ENCODE data around the gene CDKN1C.
A peak's percentile ranks its signal among the peaks of the same experiment; 100 is the strongest.

The CDKN1C gene

DNA sequence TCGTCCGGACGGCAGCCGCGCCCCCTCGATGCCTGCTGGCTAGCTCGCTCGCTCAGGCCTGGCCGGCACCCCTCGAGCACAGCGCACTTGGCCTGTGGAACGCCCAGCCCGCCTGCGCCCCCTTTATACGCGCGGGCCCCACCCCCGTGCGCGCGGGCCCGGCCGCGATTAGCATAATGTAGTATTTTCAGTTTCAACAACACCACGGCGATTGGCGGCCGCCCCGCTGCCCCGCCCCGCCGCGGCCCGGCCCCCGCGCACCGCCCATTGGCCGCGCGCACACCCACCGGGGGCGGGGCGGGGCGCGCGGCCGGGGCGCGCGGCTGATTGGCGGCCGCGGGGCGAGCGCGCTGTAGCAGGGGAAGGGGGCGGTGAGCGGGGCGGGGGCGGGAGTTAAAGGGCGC lies at the start of gene CDKN1C:
Gene CDKN1C (minus strand): TSS at position 98 of the 404 bp plus-strand sequence. CDS start 319 bp downstream, outside the sequence.
- DNase-seq: peak; percentile 12

DNA sequence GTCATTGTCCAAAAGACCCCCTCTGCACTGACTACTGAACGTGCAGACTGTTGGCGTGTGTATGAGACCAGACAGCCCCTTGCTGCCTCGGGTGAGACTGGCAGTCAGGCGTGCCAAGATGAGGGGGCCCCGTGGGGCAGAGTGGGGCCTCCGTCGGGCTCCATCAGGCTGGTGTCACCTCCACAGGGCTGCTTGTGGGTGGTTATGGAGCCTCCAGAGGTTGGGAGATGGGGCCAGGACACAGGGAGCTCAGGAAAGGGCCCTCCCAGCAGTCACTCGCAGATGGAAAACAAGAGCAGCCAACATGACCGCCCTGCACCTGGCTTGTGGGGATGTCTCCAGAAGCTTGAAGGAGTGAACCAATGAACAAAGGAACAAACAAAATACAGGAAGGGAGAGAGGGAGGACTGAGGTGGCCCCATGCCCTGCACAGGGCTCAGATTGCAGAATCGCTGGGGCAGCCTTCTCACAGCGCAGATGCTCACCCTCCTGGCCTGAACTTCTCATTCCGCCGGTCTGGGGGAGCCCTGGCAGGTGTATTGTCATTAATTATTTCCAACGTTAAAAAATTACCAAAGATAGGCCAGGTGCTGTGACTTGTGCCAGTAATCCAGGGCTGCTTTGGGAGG lies 49.1 kb upstream of the CDKN1C start:
- no peak for DNase-seq

DNA sequence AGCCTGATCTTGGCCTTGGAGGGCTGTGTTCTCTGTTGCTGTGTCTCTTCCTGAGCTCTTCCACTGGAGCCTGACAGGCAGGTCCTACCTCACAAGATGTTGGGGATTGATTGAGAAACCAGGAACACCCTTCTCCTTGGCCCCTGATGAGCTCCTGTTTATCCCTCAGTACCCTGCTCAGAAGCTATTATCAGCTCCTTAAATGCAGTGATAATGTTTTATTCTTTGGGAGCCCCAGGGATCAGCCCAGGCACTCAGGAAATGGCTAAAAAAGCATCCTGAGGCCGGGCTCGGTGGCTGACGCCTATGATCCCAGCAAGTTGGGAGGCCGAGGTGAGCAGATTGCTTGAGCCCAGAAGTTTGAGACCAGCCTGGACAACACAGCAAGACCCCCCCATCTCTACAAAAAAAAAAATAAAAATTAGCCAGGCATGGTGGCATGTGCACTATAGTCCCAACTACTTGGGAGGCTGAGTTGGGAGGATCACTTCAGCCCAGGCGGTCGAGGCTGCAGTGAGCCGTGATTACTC lies 48.5 kb upstream of the CDKN1C start:
- DNase-seq: no peak

DNA sequence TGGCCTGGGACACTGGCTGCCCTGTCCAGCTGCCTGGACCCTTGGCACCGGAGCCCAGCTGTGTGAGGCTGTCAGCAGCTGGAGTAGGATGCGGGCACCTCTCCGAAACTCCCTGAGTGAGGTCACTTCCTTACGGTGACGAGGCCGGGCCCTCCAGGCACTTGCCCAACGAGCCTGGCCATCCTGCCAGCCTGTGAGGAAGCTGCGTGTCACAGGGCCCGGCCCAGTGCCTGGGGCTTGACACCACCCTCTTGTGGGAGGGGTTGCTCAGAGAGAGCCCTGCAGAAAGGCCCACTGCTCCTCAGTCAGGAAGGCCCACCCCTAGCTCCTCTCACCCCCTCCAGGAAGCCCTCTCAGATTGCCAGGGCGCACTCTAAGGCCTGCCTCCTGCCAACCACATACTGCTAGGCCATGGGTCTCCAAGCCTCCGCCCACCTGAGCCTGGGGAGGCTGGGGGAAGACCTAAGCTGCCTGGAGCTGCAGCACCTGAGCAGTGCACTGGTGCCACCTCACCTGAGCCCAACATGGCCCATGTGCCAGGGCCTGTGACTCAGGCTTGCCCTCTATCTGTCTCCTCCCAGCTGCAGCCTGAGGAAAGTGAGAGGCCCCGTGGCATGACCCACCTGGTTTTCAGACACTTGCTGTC lies 47.9 kb upstream of the CDKN1C start:
- DNase-seq: no peak

DNA sequence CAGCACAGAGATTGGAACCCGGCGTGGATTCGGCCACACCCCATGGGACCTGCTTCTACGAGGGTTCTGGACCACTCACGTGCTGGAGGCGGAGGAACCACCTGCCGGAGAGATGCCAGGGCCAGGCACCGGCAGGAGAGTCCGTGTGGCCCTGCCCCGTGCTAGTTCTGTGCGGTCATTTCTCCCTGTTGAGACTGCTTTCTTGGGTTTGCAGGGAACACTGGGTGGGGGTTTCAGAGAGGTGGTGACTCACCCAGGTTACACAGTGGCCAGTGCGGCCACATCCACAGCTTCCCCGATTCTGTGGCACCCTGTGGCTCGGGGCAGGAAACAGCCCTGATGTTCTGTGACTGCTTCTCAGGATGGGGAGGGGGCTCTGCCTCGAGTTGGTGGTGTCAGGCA lies 47.3 kb upstream of the CDKN1C start:
- DNase-seq: no peak

DNA sequence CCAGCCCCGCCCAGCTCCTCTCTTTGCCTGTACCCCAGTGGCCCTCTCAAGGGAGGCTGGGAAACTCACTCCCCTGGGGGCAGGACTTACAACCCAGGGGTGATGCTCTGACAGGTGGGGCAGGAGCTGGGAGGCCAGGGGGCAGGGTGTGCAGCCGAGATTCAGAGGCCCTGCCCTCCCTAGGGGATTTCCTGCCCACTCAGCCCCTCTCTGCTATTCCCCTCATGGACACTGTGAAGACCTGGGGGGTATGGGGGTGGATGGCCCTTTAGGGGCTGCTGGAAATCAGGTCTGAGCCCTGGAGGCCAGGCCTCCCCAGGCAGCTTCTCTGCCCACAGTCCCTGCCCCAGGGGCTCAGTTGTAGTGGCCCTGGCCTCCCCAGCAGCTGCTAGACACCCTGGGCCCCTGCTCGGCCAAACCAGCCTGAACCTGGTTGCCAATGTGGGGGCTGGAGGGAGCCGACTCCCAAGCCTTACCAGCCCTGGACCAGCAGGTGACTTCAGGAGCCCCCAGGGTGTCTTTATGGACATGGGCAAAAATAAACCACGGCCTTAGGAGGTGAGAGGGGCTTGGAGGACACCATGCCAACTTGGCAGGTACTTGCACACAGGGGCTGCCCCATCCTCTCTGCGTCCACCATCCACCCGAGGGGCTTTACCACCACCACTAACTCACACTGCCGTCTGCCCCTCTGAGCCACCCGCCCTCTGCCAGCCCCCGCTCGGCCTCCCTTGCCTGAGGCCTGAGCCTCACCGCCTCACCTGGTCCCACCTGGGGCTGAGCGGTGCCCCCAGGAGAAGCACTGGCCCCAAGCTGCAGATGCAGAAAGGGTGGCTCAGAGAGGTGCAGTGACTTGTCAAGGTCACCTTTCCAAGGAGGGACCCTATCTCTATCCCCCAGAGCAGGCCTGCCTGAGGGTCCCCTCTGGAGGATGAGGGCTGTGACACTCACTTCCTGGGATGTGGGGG lies 46.5 kb upstream of the CDKN1C start:
- DNase-seq: no peak

DNA sequence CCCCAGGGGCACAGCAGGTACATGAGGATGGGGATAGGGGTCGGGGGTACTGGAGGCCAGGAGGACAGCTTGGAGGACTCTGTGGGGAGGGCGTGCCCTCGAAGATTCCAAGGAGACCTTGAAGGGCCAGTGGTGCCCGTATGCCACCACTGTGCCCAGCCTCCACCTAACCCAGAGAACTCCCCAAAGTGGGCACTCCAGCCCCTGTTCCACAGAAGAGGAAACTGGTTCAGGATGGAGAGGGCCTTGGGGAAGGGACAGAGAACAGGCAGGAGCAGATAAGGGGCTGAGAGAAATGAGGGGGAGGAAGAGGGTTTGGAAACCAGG lies 45.8 kb upstream of the CDKN1C start:
- DNase-seq: no peak

DNA sequence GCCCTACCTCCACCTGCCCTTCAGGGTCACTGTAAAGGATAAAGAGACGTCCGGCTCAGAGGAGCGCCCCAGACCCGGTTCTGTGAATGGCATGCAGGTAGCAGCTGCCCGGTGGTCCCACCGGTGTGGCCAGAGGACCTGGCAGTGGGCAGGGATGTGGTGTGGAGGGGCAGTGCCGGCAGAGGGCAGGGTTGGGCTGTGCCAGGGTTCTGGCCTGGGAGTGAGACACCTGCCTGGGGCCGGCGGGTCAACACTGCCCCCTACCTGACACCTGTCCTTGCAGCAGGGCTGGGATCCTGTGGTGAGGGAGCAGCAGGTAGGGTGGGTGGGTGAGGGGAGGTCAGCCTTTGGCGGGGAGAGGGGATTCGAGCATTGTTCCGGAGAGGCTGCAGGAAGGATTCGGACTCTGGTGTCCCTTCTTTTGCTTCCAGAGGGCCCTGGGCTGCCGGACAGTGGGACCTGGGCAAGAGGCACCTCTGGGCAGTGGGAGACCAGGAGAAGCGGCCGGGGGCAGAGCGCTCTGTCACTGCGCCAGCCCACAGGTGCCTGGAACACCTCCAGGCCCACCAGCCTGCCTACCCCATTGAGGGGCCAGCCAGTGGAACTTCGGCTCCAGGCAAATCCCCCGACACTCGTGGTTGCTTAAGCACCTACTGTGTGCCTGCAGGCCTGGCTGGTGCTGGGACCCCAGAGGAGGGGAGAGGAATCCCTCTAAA lies 45.3 kb upstream of the CDKN1C start:
- no peak for DNase-seq

DNA sequence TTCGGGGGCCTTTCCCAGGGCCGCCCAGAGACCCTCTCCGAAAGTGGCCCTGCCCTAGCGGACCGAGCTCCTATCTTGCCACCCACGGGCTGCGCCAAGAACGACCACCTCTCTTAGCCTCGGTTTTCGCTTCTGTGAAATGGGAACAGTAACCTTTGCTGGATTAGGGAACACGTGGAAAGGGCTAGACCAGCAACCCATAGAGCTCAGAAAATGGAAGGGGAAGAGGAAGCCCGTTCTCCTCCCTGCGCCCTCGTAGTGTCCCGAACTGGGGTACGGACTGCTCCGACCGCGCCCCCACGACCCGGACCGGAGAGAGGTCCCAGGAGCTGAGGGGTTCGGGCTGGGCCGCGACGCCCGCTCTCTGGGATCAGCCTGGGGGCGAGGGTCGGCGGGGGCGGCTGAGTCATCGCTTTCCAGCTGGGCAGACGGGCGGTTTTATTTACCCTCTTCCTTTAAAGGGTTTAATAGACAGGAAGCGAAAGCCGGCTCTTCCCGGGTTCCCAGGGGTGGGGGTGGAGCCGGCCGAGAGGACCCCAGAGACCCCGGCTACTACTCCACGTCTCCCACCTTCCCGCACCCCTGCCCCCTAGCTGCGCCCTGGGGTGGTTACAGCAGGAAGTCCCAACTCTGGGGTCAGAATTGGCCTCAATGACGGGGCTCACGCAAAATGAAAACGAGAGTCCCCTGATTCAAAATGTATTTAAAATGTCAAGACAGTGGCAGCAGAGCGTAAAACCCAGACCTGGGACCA lies 44.6 kb upstream of the CDKN1C start:
- no peak for DNase-seq

DNA sequence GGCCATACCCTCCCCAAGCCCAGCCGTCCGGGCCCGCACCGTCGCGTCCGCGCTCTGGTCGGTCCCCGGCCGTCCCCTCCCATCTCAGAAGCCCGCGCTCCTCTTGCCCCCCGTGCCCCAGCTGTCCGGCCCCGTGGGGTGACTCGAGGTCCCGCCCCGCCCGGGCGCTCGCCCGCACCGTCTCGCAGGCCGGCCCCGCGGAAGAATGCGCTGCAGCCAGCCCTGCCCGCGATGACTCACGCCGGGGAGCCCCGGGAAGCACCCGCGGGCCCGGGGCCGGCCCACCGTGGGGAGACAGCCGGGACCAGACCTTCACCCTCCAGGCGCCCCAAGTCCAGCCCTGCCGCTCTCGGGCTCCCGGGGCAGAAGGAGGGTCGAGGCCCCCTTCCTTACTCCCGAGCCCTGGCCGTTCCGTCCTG lies 44.0 kb upstream of the CDKN1C start:
- DNase-seq: no peak

DNA sequence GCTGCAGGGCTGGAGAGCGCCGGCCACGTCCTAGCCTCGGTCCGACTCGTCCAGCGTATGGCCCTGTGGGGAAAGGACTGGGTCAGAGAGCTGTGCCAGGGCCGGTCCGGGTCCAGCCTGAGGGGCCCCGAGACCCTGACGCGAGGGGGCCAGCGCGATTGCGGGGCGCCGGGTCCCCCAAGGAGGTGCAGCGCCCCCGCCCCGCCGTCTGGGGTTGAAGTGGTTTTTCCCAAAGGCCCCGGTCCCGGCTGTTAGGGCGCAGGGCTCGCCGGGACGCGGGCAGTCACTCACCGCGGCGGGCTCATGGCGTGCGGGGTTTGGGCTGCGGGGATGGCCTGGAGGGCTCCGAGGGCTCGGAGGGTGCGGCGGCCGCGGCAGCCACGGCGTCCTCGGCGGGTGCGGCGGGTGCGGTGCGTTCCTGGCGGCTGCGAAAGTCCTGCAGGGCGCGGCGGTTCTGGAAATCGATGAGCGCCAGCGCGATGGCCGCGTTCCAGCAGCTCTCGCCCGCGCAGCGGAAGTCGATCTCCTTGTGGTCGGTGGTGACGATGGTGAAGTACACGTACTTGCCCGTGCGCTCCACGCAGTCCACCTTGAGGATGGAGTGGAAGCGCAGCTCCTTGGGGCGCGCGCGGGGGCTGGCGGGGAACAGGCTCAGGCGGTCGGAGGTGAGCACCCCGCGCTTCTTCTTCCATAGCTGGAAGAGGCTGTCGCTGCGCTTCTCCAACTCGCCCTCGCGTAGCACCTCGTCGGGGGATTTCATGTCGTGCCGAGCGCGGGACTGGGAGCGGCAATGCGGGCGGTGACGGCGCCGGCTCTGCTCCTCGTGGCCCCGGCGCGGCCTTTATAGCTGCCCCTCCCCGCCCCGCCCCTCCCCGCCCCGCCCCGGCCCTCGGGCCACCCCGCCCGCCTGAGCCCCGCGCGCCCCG lies 43.3 kb upstream of the CDKN1C start, which contains the start of gene PHLDA2:
Gene PHLDA2 (minus strand): TSS at position 816 of the 926 bp plus-strand sequence. CDS start 56 bp downstream, at position 760.
- DNase-seq: no peak

DNA sequence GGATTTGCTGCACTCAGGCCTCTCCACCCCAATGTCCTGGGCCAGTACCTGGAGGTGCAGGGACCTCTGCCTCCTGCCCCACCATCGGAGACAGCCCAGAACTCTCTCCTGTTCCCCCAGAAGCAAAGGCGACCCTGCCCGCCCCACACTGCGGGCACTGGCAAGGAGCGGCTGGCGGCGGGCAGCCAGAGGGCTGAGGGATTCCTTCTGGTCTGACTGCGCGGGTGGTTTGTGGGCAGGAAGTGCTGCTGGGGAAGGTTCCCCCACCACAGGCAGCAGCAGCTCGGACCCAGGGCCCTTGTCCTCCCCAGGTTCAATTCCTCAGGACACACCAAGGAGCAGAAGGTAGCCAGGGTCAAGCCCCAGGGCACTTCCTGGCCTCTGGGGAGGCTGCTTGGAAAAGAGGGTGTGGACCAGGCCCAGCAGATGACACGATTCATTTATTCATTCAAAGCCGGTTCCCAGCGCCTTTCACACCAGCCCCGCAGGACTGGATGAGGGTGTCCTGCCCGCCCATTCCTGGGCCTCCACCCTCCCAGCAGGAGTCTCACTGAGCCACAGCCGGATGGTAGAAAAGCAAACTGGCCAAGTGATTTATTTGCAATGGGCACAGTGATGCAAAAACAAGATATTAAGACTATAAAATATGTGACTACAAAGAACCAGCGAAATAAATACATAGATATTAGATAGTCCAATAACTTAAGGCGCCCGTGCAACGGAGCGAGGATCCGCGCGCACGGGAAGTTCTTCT lies 42.5 kb upstream of the CDKN1C start:
- DNase-seq: no peak

DNA sequence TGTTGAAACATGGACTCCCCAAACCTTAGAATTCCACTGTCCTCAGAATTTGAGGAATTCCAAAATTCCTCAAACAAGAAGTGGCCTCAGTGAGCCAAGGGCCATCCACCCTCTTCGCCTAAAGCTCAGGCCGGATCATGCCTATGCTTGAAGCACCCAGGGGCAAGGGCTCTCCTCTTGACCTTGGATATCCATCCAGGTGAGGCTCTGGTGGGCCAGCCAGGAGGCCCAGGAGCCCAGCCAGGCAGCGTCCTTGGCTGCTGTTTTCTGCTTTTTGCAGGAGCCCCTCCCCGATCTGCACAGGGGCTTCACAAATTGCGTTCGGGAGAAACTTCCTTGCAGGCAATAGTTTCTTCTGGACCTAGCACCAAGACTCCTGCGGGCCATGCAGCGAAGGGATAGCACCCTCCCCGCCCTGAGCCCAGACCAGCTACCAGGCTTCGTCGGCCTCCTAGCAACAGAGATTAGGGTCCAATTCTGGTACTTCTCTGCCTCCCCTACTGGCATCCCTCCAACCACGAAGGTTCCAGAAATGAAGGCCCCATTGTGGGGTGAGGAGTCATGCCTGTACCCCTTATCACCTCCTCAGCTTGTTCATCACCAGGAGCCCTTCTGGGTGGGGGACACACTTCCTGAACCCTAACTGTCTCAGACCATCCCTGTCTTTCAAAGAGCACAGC lies 41.7 kb upstream of the CDKN1C start:
- no peak for DNase-seq

DNA sequence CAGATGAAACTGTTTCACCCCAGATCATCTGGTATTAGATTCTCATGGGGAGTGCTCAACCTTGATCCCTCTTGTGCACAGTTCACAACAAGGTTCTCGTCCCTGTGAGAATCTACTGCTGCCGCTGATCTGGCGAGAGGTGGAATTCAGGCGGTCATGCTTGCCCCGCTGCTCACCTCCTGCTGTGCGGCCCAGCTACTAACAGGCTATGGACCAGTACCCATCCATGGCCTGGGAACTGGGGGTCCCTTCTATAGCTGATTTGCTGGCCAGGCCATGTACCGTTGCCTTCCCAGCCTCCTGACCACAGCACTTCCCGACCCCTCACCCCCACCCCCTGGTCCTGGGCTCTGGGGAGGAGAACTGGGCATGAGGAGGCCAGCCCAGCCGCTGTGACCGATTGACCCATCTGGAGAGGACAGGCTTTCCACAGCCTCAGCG lies 41.1 kb upstream of the CDKN1C start:
- DNase-seq: no peak

DNA sequence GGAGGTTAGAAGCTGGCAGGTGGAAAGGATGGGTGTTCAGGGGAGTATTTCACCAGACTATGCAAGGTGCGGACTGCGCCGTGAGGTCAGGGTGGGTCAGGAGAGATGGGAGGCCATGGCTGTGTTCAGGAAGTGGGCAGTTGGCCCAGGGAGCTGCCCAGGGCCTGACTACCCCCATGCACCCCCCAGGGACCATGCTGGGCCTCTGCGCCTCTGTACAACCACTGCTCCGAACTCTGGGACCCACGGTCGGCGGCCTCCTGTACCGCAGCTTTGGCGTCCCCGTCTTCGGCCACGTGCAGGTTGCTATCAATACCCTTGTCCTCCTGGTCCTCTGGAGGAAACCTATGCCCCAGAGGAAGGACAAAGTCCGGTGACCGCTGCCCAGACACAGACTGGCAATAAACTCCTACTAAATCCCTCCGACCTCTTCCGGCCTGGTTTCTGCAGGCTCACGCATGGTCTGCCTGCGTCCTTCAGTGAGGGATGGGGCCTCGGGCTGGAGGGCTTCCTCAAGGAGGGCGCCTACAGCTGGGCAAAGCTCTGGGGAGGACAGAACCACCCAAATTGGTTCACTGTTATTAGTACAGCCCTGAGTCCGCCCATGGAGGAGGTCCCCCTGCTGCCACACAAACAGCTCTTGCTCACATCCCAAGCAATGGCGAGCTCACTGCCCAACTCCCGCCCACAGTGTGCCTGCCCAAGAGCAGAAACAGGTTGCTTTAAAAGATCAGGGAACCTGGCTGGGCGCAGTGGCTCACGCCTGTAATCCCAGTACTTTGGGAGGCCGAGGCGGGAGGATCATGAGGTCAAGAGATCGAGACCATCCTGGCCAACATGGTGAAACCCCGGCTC lies 39.5 kb upstream of the CDKN1C start:
- DNase-seq: no peak

DNA sequence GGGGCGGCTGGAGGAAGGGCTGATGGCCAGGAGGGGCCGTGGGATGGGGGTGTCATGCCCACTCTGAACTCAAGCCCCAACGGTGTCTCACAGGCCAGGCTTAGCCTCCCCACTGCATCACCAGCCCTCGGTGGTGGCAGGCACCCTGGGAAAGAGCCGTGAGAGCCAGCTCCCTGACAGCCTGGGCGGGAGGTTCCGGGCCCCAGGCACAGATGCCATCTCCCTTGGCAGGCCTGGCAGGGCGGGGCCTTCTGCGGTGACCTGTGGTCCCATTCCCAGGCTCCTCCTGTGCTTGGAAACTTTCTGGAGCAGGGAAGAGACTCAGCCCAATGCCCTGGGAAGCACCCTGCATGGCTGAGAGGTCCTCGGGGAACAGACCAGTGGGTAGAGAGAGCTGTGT lies 38.8 kb upstream of the CDKN1C start:
- DNase-seq: no peak

DNA sequence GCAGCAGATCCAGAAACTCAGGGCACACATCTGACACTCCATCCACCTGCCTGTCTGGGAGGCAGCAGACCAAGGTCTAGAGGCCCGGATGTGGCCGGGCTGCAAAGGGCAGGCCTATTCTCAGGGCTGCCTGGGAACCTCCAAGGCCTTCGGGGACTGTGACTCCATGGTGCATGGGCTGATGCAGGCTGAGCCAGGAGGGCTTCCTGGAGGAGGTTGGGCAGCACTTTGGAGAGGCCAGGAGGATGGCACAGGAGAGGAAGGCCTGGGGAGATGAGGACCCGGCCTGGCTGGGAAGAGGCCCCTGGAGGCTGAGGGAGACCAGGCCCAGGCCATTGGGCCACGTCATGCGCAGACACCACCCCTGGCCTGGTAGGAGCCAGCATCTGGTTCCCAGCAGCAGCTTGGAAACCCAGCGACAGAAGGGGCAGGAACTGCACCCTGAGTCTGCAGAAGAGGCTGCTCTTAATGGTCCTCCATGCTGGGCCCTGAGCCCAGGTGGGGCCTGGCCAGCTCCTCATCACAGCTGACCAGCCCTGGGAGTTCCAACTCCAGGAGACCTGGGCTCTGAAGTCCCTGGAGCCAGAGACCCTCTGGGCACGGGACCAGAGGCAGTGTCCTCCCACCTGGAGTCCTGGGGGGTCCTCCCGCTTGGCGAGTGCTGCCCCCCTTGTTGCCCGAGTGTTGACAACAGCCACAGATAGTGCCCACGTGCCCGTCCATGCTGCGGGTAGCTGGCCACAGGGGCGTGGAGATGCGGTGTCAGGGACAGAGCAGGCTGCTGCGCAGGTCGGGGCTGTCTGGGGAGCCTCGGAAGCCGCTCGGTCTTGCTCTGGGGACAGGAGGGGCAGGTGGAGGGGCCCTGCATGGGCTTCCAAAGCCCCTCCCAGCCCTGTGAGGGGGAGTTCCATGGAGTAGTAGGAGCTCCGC lies 38.1 kb upstream of the CDKN1C start:
- DNase-seq: no peak
